GM12892 (cell line): ENCODE data around the gene LPAR3.

Experiments used
- POLR2A ChIP-seq: IDR thresholded peaks from 2 replicates; pipeline ENCODE4 v1.6.1; 2011; ENCODE audit warnings: low read depth, low read length, control low read depth
- POLR2AphosphoS5 ChIP-seq: IDR thresholded peaks from 2 replicates; pipeline ENCODE4 v1.6.1; 2011; ENCODE audit warnings: low read depth, low read length, control low read depth

- no peak for TF ChIP-seq POLR2A
- TF ChIP-seq POLR2AphosphoS5 = no peak
These were observed 15.4 kb downstream of the LPAR3 start for GRCh38 chr1:84877592-84877991.
